Neutrophil (primary cell): ENCODE data around the gene CYP2S1.
"Not testable (repeated sequence)": the region's sequence is repeated elsewhere in the genome, so short reads cannot be mapped to it uniquely, and the experiment has no call there.

Source experiments
- H3K27ac ChIP-seq: fragments of 200-600 bp; sonication (generic); 2 replicates; pipeline ENCODE4 v1.5.1; 2016; ENCODE audit warnings: mild to moderate bottlenecking, moderate library complexity
- H3K27me3 ChIP-seq: fragments of 200-600 bp; sonication (generic); 2 replicates; pipeline ENCODE4 v1.6.0; 2016; ENCODE audit warnings: mild to moderate bottlenecking
- H3K36me3 ChIP-seq: fragments of 200-600 bp; sonication (generic); 2 replicates; pipeline ENCODE4 v1.5.1; 2017
- H3K4me1 ChIP-seq, 2 experiments: fragments of 200-600 bp in 1 of 2; sonication (generic) in 1 of 2; 1 replicate in 1 of 2; 2 replicates in 1 of 2; pipeline versions ENCODE4 v1.5.1 to v1.6.1; 2013 to 2016; ENCODE audit warnings: low read depth in 1 of 2, low read length in 1 of 2, mild to moderate bottlenecking in 1 of 2, moderate library complexity in 1 of 2; ENCODE audit not compliant: control insufficient read depth in 1 of 2, insufficient read depth in 1 of 2
- H3K4me3 ChIP-seq, 2 experiments: fragments of 200-600 bp in 1 of 2; sonication (generic) in 1 of 2; 1 replicate in 1 of 2; 2 replicates in 1 of 2; pipeline ENCODE4 v1.5.1; 2013 to 2016; ENCODE audit warnings: low read depth in 1 of 2, low read length in 1 of 2, mild to moderate bottlenecking in 1 of 2, moderate library complexity in 1 of 2
- H3K9me3 ChIP-seq: fragments of 200-600 bp; sonication (generic); 2 replicates; pipeline ENCODE4 v1.5.1; 2016
- TF ChIP-seq, protein P1 (sequence below): fragments of 200-600 bp; sonication (generic); IDR thresholded peaks from 2 replicates; pipeline ENCODE4 v1.5.1; 2016; ENCODE audit warnings: antibody characterized with exemption

The CYP2S1 gene

DNA sequence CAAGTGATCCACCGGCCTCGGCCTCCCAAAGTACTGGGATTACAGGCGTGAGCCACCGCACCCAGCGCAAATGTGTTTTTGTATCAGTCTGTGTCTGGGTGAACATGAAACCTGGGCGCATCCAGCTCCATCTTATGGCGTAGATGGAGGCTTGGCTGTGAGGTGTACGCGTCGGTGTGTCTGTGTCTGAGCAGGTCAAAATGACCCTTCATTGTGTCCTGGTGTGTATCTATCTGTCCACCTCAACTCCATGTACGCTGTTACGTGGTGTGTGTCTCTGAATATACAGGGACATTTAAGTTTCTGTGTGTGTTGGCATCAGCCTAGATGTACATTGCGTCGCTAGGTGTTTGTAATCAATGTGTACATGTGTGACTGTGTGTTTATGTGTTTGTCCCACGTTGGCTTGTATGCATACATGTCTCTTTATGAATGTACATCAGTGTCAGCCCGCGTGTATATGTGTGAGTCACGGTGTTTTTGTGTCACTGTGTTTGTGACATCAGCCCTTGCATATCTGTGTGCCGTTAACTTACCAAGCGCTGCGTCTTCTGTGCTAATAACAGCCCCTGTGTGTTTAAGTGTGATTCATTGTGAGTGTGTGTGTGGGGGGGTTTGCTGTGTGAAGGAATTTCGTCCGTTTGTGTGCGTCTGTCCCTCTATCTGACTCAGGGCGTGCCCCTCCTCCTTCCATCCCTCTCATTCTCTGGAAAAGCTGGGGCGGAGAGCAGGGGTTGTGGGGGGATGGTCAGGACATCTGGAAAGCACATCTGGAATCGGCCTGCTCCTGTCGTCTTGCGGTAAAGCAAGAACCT lies 32.4 kb downstream of the CYP2S1 start:
- no peak overlapping the region for H3K27ac ChIP-seq
- no peaks in the 10 kb centered on the region for H3K9me3 ChIP-seq
- H3K36me3 ChIP-seq, result no peaks in the 10 kb centered on the region
- no peak overlapping the region for H3K4me3 ChIP-seq
- TF ChIP-seq, protein P1, sequence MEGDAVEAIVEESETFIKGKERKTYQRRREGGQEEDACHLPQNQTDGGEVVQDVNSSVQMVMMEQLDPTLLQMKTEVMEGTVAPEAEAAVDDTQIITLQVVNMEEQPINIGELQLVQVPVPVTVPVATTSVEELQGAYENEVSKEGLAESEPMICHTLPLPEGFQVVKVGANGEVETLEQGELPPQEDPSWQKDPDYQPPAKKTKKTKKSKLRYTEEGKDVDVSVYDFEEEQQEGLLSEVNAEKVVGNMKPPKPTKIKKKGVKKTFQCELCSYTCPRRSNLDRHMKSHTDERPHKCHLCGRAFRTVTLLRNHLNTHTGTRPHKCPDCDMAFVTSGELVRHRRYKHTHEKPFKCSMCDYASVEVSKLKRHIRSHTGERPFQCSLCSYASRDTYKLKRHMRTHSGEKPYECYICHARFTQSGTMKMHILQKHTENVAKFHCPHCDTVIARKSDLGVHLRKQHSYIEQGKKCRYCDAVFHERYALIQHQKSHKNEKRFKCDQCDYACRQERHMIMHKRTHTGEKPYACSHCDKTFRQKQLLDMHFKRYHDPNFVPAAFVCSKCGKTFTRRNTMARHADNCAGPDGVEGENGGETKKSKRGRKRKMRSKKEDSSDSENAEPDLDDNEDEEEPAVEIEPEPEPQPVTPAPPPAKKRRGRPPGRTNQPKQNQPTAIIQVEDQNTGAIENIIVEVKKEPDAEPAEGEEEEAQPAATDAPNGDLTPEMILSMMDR, result no peak
- H3K4me1 ChIP-seq, result no peaks in the 10 kb centered on the region
- peaks cover 73% of the 10 kb centered on the region for H3K27me3 ChIP-seq

DNA sequence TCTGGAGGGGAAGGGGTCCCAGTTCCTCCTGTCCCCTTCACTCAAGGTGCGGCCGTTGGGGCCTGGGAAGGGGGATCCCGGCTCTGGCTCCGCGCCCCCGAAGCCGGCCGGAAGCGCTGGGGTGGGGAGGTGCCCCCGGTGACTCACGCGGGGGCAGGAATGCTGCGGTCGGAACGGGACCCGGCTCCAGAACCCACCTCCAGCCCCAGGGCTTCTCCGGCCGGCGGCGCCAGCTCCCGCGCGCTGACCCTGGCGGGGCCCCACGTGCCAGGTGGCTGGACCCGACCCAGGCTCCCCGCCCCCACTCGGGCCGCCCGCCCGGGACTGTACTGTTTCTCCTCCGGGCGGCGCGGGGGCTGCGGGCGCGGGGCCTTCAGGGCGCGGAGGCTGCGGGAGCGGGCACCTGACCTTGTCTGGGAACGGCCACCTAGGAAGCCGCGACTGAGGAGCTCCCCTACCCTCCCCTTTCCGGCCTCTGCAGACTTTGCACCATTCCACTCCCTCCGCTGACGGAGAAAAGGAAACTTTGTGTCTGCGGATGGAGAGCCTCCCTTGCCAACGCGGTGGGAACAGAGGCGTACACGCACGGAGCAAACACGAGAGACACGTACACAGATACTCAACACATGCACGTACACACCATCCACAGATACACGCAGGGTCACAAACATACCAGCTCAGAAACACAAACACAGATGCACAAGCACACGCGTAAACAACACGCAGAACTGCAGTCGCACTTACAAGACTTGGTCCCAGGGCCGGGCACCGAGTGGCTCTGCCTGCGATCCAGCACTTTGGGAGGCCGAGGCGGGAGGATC lies 33.2 kb downstream of the CYP2S1 start:
- no peak overlapping the region for H3K4me3 ChIP-seq
- no peaks in the 10 kb centered on the region for H3K4me1 ChIP-seq
- H3K27ac ChIP-seq, result no peak overlapping the region
- no peaks in the 10 kb centered on the region for H3K9me3 ChIP-seq
- TF ChIP-seq, protein P1, result no peak
- no peaks in the 10 kb centered on the region for H3K36me3 ChIP-seq
- peaks cover 64% of the 10 kb centered on the region for H3K27me3 ChIP-seq

DNA sequence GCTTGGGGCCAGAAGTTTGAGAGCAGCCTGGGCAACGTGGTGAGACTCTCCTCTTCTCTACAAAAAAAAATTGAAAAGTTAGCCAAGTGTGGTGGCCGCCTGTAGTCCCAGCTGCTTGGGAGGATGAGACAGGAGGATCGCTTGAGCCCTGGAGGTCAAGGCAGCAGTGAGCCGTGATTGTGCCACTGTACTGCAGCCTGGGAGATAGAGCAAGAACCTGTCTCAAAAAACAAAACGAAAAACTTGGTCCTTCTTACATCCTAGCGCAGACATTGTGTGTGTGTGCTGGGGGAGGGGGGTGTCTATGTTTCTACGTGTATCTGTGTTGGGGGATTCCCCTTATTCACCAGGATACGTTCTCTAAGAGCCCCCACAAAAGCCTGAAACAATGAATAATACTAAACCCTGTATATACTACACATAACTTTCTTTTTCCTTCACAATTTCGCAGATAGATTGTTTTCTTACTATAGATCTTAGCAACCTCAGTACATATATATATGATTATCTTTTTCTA lies 33.9 kb downstream of the CYP2S1 start:
- Histone ChIP-seq H3K9me3 (no peaks in the 10 kb centered on the region), H3K4me3 (no peak overlapping the region), H3K27ac (no peak overlapping the region), H3K36me3 (no peaks in the 10 kb centered on the region), H3K27me3 (peaks cover 62% of the 10 kb centered on the region), H3K4me1 (no peaks in the 10 kb centered on the region)
- TF ChIP-seq, protein P1, result no peak

DNA sequence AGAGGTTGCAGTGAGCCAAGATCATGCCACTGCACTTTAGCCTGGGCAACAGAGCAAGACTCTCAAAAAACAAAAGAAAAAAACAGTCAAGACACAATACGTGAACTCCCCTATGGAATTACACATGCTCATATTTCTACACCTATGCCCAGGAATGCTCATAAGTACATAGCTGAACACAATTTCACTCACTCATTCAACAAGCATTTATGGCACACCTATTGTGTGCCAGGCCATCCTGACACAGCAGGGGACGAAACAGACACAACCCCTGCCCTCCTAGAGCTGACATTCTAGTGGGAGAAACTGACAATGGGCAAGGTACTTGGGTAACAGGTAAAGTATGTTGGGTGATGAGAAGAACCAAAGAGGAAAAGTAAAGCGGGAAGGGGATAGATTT lies 35.5 kb downstream of the CYP2S1 start:
- Histone ChIP-seq H3K27ac (no peak overlapping the region), H3K4me1 (no peaks in the 10 kb centered on the region), H3K27me3 (peaks cover 55% of the 10 kb centered on the region), H3K4me3 (no peak overlapping the region), H3K36me3 (no peaks in the 10 kb centered on the region), H3K9me3 (no peaks in the 10 kb centered on the region)
- TF ChIP-seq, protein P1, result no peak

DNA sequence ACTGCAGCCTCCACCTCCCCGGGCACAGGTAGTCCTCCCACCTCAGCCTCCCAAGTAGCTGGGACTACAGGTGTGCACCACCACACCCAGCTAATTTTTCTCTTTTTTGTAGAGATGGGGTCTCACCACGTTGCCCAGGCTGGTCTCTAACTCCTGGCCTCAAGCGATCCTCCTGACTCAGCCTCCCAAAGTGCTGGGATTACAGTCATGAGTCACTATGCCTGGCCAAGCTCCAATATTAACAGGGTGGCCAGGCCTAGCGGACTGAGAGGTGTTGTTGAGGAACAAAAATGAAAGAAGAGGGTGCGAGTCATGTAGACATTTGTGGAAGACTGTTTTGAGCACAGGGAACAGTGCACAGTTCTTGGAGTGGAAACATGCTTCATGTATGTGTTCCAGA lies 36.3 kb downstream of the CYP2S1 start:
- H3K4me3 ChIP-seq, H3K36me3 ChIP-seq, H3K27ac ChIP-seq, H3K9me3 ChIP-seq, H3K4me1 ChIP-seq: not testable (repeated sequence)
- H3K27me3 ChIP-seq, result peaks cover 47% of the 10 kb centered on the region
